AG09309 (cell line): ENCODE measurements around the gene EFCAB8.

ENCODE experiments used
- DNase-seq: peaks from one replicate; pipeline ENCODE4 v3.0.0-alpha.2; 2010; ENCODE audit warnings: low read depth
- H3K4me3 ChIP-seq: 2 replicates; pipeline ENCODE4 v1.5.1; 2011; ENCODE audit warnings: mild to moderate bottlenecking, low read depth, low read length, moderate library complexity; ENCODE audit not compliant: control insufficient read depth
- CTCF ChIP-seq: IDR thresholded peaks from 2 replicates; pipeline ENCODE4 v1.5.1; 2011; ENCODE audit warnings: mild to moderate bottlenecking, low read depth, low read length, inconsistent platforms; ENCODE audit not compliant: insufficient read depth, control insufficient read depth; ENCODE audit errors: missing control alignments

EFCAB8 gene

GRCh38 chr20:32870985-32871384 is 12.3 kb downstream of the EFCAB8 start:
- TF ChIP-seq CTCF = no peak
- DNase-seq = no peak
- H3K4me3 ChIP-seq = no peak overlapping the region

- no peak overlapping the region for H3K4me3 ChIP-seq
- TF ChIP-seq CTCF = no peak
- no peak for DNase-seq
These were observed 13.0 kb downstream of the EFCAB8 start for GRCh38 chr20:32871627-32872160.

- no peak for TF ChIP-seq CTCF
- DNase-seq = no peak
- no peak overlapping the region for H3K4me3 ChIP-seq
These were observed 13.5 kb downstream of the EFCAB8 start for GRCh38 chr20:32872266-32872665.

- no peak for DNase-seq
- no peak for TF ChIP-seq CTCF
- H3K4me3 ChIP-seq = no peak overlapping the region
These were observed 16.9 kb downstream of the EFCAB8 start for GRCh38 chr20:32875673-32876072.

GRCh38 chr20:32877507-32877906 is 18.8 kb downstream of the EFCAB8 start:
- no peak for TF ChIP-seq CTCF
- no peak overlapping the region for H3K4me3 ChIP-seq
- no peak for DNase-seq

DNA sequence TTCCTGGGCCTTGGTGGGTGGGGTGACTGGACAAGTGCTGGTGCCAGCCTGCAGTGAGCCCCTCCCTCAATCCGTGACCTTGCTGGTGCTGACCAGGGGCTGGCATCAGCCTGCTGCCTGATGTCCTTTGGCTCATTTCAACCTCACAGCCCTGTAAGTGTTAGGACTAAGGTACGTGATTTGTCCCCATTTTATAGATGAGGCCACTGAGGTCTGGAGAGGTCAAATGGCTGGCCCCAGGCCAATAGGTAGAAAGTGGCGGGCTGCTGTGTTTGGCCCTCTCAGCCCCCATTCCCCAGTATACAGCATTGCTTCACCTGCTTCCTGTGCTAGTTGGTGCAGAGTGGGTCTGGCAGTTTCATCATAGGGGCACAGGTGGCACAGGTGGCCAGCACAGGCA is 20.1 kb downstream of the EFCAB8 start:
- no peak for TF ChIP-seq CTCF
- no peak for DNase-seq
- no peak overlapping the region for H3K4me3 ChIP-seq

DNA sequence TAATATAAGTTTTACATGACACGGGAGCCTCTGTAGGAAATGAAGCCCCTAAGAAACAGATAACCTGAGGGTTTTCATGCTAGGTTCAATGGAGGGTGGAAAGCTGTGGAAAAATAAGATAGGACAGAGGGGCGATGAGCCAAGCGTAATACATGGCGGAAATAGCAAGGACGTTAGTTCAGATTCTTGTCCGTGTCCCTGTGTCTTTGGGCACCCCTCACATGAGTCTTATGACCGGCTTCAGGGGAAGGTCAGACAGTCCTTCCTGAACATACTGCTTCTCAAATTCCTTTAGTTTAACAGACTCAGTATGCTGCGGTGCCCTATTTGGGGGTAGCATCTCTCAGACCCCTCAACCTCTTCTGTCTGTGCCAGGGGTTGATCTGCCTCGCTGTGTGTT is 20.8 kb downstream of the EFCAB8 start:
- DNase-seq = no peak
- no peak overlapping the region for H3K4me3 ChIP-seq
- no peak for TF ChIP-seq CTCF
